GM18499 (cell line): ENCODE results near the gene SGCG.
"Not testable (repeated sequence)": the region's sequence is repeated elsewhere in the genome, so short reads cannot be mapped to it uniquely, and the experiment has no call there.

ENCODE experiments used
- ATAC-seq: cut with Tn5 transposase; IDR thresholded peaks from one replicate; pipeline ENCODE4 v1.9.1; 2021; ENCODE audit warnings: moderate number of reproducible peaks; ENCODE audit not compliant: insufficient read depth, unreplicated experiment

SGCG gene

DNA sequence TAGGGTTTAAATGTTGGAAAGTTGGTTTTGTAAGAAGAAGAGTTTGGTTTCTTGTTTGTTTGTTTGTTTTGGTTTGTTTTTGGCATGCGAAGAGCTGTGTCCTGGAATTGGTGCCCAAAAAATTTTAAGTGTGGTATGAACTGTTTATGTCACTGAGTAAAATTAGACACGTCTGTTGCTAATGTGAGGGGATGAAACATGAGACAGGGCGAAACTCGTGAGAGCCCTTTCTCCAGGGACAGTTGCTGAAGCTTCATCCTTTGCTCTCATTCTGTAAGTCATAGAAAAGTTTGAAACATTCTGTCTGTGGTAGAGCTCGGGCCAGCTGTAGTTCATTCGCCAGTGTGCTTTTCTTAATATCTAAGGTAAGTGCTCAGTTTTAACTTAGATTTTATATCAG is at the start of gene SGCG:
Gene SGCG (plus strand): TSS at position 269 of the 400 bp plus-strand sequence. CDS start 22,716 bp downstream, outside the sequence.
- ATAC-seq: no peak

GRCh38 chr13:23134542-23134941 is 46.2 kb upstream of the SGCG start:
- ATAC-seq: no peak

DNA sequence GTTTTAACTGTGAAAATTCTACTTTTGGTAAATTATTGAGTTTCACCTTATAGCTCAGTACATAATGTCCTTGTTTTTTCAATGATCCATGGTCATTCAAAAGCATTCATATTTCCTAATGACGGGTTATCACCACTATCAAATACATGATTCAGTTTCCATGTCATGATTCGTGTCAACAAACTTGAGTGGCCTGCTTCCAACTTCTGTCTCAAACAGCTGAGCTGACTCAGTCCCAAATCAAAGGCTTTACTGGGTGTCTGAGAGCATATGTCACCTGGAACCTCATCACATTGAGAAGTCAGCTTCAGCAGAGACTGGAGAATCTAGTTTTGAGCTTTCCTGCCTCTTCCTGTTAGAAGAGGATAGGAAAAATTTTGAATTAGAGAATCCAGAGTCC is 40.3 kb upstream of the SGCG start:
- no peak for ATAC-seq

- ATAC-seq: no peak
Measured at GRCh38 chr13:23141964-23142363, 38.8 kb upstream of the SGCG start.

- not testable (repeated sequence) for ATAC-seq
Measured at GRCh38 chr13:23142607-23143006, 38.2 kb upstream of the SGCG start.

- ATAC-seq: no peak
Measured at GRCh38 chr13:23144431-23144830, 36.3 kb upstream of the SGCG start.

GRCh38 chr13:23146006-23146405 is 34.8 kb upstream of the SGCG start:
- no peak for ATAC-seq

- no peak for ATAC-seq
Measured at GRCh38 chr13:23146811-23147625, 33.8 kb upstream of the SGCG start.

DNA sequence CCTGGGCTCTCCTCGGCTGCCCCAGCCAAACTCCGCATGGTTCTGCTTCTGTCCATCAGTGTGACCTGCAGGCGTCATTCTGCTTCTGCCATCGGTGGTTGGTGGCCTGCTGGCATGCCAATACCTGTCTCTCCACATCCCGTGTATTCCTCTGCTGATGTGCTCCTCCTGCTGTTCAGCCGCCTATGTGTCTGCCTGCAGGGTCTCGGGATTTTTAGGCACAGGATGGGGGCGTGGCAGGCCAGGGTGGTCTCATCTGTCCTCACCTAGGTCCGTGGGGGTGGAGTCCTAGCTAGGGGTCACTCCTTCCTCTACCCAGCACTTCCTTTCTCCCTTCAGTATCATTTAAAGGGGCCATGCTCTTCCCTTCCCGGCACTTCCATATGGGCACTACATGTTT is 33.0 kb upstream of the SGCG start:
- no peak for ATAC-seq

GRCh38 chr13:23157781-23158180 is 23.0 kb upstream of the SGCG start:
- no peak for ATAC-seq

DNA sequence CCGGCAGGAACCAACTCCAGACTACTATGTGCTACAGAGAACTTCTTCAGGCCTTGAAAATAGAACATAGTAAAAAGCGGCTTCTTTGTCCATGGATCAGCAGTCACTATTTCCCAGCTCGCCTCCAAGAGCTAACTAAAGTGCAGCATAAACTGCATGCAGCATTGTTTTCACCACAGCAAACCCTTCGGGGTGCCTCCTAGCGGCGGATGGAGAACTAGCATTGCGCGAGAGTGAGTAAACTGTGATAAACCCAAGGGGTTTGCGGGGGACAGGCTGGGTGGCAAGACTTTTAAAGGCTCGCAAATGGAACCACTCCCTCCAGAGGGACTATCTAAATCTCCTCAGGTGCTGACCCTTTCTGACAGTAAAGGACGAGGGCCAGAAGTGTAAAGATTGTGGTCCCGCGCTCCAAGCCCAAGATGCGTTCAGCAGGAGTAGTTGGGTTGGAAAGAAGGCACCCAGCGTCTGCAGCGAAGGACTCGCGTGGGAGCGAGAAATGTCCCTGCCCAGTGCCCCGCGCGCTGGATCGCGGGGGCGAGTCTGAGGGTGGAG is 21.5 kb upstream of the SGCG start:
- no peak for ATAC-seq

DNA sequence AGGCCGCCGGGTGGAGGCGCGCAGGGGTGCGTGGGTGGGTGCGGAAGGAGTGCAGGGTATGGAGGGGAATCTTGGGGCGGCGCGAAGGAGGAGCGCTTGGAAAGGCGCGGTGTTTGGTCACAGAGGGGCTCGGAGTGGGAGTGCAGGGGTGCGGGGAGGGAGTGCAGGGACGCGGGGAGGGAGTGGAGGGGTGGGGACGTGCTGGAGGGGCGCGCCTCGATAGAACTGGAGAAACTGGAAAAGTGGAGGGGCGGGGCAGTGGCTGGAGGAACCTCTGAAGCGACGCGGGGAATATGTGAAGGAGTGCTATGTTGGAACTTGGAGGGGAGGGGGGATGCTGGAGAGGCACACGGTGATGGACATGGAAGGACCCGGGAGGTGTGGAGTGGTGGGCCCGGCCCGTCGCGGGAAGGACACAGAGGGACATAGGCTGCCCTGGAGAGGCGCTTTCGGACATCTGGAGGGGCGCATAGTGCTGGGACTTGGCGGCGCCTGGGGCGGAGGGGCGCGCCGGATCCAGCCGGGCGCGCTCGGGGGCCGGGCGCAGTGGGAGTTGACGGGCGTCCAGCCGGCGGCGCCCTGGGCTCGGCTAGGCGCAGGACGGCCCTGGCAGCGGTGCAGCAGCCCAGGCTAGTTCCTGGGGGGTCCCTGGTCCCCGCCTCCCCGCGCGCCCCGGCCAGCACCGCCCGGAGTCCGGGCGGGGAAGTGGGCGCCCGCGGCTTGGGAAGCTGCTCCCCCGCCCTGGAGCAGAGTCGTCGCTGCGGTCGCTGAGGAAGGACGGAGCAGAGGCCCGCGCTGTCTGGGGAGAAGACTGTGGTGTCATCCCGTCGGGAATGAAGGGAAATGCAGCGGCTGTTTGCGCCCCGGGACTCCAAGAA is 20.8 kb upstream of the SGCG start:
- no peak for ATAC-seq

DNA sequence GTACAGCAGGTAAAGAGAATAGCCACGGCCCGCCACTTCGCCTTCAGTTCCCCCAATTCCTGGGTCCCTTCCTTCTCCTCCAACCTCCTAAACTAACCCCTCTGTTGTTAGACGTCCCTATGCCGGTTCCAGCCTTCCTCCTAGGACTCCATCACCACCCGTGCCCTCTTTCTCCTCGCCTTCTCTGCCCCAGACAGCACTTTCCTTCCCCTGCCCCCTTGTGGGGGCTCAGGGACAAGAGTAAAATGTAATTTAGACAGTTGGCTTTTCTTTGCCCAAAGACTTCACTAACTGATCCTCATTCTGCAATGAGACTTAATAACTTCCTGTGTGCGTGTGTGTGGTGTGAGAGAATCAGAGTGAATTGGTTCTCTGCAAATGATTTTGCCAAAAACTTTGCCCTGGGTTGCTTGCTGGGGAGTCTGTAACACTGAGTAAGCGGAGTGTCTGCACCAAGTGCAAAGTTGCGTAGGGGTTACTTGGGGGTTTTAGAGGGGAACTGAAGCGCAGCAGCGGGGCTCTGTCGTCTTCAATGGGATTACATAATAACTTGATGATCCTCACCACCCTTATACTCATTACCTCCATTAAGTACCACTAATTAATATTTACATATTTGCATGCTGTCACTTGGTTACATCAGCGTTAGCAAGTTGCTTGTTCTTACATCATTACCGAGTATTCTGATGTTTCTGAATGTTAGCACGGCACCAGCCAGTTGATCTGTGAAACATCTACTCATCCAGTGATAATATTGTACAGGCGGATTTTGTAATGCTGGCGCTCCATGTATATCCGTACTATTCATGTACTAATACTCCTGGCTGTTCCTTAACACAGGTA is 19.9 kb upstream of the SGCG start:
- ATAC-seq: no peak

GRCh38 chr13:23161481-23161825 is 19.3 kb upstream of the SGCG start:
- ATAC-seq: no peak

DNA sequence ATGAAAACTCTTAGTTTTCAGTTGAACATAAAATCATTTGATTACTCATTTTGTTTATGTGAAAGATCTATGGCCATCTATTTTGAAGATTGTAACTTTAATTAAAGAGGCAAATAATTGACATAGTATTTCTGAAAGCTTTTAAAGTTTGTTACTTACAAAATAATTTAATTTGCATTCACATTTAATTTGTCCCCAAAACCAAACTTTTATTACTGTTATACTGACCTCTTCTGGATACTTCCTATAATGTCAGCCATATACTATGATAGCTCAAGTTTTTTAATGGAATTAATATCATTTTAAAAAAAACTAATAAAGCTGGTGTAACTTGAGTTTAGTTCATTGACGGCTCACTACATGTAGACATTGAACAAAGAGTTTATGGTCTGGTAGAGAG is 4.9 kb upstream of the SGCG start:
- ATAC-seq: no peak

GRCh38 chr13:23182142-23182541 is 1.4 kb downstream of the SGCG start:
- ATAC-seq: no peak

DNA sequence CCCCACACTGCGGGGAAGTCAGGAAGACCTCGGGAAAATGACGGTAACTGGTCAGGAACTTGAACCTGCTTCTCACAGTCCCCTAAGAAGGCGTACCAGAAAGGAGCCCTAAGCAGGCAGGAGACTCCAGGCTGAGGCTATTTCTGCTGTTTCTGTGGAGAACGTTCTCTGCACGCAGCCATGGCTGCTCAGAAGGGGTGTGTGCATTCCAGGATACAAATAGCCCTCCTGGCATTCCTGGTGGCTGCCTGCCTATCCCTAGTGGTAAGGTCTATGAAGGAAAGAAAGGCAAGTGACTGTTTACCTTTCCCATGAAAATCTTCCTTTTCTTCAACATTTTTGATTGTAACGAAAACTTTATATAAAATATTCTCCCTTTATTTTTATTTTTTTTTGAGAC is 2.5 kb downstream of the SGCG start:
- no peak for ATAC-seq

DNA sequence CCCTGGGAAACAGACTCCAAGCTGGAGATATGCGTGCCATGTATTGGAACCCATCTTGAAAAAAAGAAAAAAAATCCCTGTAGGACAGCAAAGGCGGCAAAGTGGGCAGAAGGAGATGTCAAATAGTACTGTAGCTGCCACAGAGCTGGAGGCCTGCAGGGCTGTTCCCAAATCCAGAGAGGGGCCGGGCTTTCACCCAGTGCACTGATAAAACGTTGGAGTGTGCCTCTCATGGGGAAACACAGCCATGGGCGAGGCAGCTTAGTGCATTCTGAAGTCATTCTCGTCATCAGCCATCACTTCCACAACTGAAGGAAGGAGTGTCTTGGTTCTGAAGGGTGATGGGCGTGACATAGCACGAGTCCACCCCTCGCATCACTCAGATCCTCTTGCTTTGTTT is 4.8 kb downstream of the SGCG start:
- no peak for ATAC-seq

- no peak for ATAC-seq
Measured at GRCh38 chr13:23201870-23202269, 21.1 kb downstream of the SGCG start.

DNA sequence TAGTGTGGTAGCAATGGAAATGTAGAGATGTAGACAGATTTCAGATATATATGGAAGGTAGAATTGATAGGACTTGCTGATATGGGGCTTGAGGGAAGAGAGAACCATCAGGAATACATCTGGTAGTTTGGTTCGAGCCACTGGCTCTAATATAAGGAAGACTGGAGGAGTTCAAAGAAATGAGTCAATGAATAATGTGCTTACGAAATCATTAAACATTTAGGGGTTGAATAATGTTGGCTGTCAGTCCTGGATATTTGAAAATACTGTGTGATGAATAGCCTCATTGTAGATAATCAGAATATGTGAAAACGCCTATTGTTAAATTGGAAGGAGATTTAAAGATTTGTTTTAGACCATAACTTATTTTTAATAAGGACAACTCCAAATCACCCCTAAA is 21.6 kb downstream of the SGCG start:
- no peak for ATAC-seq
